Left ventricle myocardium inferior (tissue), 1 donor: ENCODE measurements around the gene DYNLT2. TPM values are rescaled to one million over a fixed set of nuclear protein-coding genes. Genes with fewer than 3 reads are reported as not detected.

Experiments used
- DNase-seq: peaks from one replicate; pipeline ENCODE4 v3.0.0-alpha.2; 2020
- H3K27ac ChIP-seq: fragments of 200-600 bp; replicated peaks from 2 replicates; pipeline ENCODE4 v1.8.0; 2021
- H3K27me3 ChIP-seq: fragments of 200-600 bp; 2 replicates; pipeline ENCODE4 v1.8.0; 2021; ENCODE audit warnings: low read depth
- H3K36me3 ChIP-seq: fragments of 200-600 bp; 2 replicates; pipeline ENCODE4 v1.8.0; 2021
- H3K4me1 ChIP-seq: fragments of 200-600 bp; 2 replicates; pipeline ENCODE4 v1.8.0; 2021
- H3K4me3 ChIP-seq: fragments of 200-600 bp; 2 replicates; pipeline ENCODE4 v1.8.0; 2021; ENCODE audit warnings: mild to moderate bottlenecking, moderate library complexity
- H3K9me3 ChIP-seq: fragments of 200-600 bp; replicated peaks from 2 replicates; pipeline ENCODE4 v1.8.0; 2021
- CTCF ChIP-seq: fragments of 200-600 bp; IDR thresholded peaks from 2 replicates; pipeline ENCODE4 v1.8.0; 2021; ENCODE audit warnings: antibody characterized with exemption, mild to moderate bottlenecking, borderline replicate concordance
- intact Hi-C: fragments of 100-400 bp; cut with micrococcal nuclease; formaldehyde crosslinking; loops from one replicate; pipeline ENCODE4 v1.11.0; 2022
- total RNA-seq: library from RNA; stranded (reverse); fragmentation: NEBNext Ultra II Directional; extraction: Animal tissue kit (Norgen Biotek cat#: 25700); gene quantifications from one replicate; pipeline ENCODE4 v1.2.1, GENCODE V29; 2021
- donor health status: DM: no; HTN: yes; CAD: no; lungs with severe emphysema.

DYNLT2 gene
- total RNA-seq, 1 donor from 2014 or later = 0.66 TPM

GRCh38 chr6:169723991-169724493, 27.3 kb downstream of the DYNLT2 start:
- peak; percentile 41 for DNase-seq
- H3K9me3 ChIP-seq = no peaks in the 10 kb centered on the region
- H3K36me3 ChIP-seq = no peaks in the 10 kb centered on the region
- H3K27ac ChIP-seq = peak overlapping the region; percentile 96
- H3K4me1 ChIP-seq = peaks cover 34% of the 10 kb centered on the region
- no peak for TF ChIP-seq CTCF
- peak overlapping the region; percentile 78 for H3K4me3 ChIP-seq
- intact Hi-C loops = no loop called here
- H3K27me3 ChIP-seq = no peaks in the 10 kb centered on the region

- Histone ChIP-seq H3K4me1 (peaks cover 34% of the 10 kb centered on the region), H3K27ac (peak overlapping the region; percentile 95), H3K27me3 (no peaks in the 10 kb centered on the region), H3K4me3 (peak overlapping the region; percentile 78), H3K9me3 (no peaks in the 10 kb centered on the region), H3K36me3 (peaks cover 3% of the 10 kb centered on the region)
- DNase-seq = peak; percentile 87
- TF ChIP-seq CTCF = no peak
- intact Hi-C loops = no loop called here
Observed at GRCh38 chr6:169723200-169723909, 28.0 kb downstream of the DYNLT2 start.

DNA sequence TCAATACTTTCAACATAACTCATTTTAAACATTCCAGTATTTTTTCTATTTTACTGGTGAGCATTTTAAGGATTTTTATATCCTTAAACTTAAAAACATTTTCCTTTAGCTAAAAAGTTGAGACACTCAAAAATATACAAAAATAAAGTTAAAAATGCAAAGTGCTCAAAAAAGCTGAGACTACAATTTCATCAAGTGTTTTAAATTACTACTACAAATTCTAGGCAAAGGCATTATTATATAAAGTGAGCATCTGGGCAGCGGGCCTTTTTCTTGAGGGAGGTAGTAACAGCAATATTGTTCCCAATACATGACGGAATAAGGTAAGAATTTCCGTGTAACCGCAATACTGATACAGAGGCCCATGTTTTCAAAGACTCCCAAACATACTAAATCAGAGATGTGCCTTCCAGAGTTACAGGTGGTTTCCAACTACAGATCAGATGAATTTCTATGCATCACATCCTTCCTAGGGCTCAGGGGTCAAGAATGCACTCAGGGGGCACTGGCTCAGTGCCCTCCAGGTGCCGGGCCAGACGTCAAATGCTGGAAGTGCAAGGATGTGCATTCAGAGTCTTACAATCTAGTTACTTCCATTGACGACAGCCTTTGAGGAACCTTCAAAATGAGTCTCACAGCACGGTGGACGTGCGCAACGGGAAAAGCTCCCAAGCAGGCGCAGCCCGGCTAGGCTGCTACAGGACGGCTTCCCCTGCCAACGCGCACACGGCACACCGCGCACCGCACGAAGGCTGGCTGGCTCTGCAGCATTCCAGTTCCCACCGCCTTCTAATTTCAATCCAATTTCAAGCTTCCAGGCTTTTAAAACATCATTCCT, 28.8 kb downstream of the DYNLT2 start:
- DNase-seq = peak; percentile 42
- Histone ChIP-seq H3K4me1 (peaks cover 34% of the 10 kb centered on the region), H3K4me3 (peak overlapping the region; percentile 78), H3K27ac (peak overlapping the region; percentile 95), H3K27me3 (no peaks in the 10 kb centered on the region), H3K36me3 (peaks cover 7% of the 10 kb centered on the region), H3K9me3 (no peaks in the 10 kb centered on the region)
- TF ChIP-seq CTCF = peak; percentile 3
- intact Hi-C loops = no loop called here

GRCh38 chr6:169720207-169720855, 31.0 kb downstream of the DYNLT2 start:
- intact Hi-C loops = no loop called here
- no peak for TF ChIP-seq CTCF
- no peaks in the 10 kb centered on the region for H3K27me3 ChIP-seq
- H3K9me3 ChIP-seq = no peaks in the 10 kb centered on the region
- peaks cover 32% of the 10 kb centered on the region for H3K4me1 ChIP-seq
- no peak for DNase-seq
- peaks cover 29% of the 10 kb centered on the region for H3K36me3 ChIP-seq
- H3K4me3 ChIP-seq = no peak overlapping the region
- no peak overlapping the region for H3K27ac ChIP-seq

DNA sequence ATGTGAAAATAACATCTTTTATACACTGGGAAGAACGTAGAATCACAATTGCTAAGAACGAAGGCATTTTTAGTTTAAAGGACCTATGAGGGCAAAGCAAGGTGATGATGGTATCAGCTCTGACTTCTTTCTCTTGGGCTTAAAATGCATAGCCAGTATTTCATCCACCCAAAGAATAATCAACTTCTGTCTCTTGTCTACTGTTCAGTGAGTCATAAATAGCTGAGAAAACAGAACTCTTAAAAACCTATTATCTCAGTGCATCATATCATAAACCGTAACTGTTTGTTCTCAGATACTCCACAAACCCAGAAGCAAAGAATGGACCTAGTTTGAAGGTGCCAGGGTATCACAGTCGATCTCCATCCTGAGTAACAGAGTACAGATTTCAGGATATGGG, 32.3 kb downstream of the DYNLT2 start:
- intact Hi-C loops = no loop called here
- no peak for TF ChIP-seq CTCF
- H3K4me3 ChIP-seq = no peak overlapping the region
- H3K9me3 ChIP-seq = no peaks in the 10 kb centered on the region
- no peak overlapping the region for H3K27ac ChIP-seq
- no peaks in the 10 kb centered on the region for H3K27me3 ChIP-seq
- peaks cover 24% of the 10 kb centered on the region for H3K4me1 ChIP-seq
- H3K36me3 ChIP-seq = peaks cover 41% of the 10 kb centered on the region
- DNase-seq = no peak
